Trophoblast cell (in vitro differentiated cells and primary cell): Measurements from ENCODE around the gene SPINT1.

Experiments used
- DNase-seq, 2 donors: peaks; one replicate each; pipeline ENCODE4 v3.0.0-alpha.2; 2016
- H2AFZ ChIP-seq: 2 replicates; pipeline ENCODE4 v1.6.1; 2013; ENCODE audit warnings: low read length, moderate library complexity, mild to moderate bottlenecking; ENCODE audit not compliant: insufficient read depth, poor library complexity
- H2AK5ac ChIP-seq: 2 replicates; pipeline ENCODE4 v1.6.1; 2013; ENCODE audit warnings: mild to moderate bottlenecking, low read length
- H2BK120ac ChIP-seq: 2 replicates; pipeline ENCODE4 v1.6.1; 2013; ENCODE audit warnings: low read length, mild to moderate bottlenecking, moderate library complexity; ENCODE audit not compliant: insufficient read depth, poor library complexity
- H2BK12ac ChIP-seq: 2 replicates; pipeline ENCODE4 v1.6.1; 2013; ENCODE audit warnings: mild to moderate bottlenecking, low read length, moderate library complexity
- H2BK5ac ChIP-seq: 2 replicates; pipeline ENCODE4 v1.6.1; 2013; ENCODE audit warnings: low read length, low read depth, moderate library complexity, mild to moderate bottlenecking; ENCODE audit not compliant: poor library complexity
- H3K14ac ChIP-seq: 2 replicates; pipeline ENCODE4 v1.6.1; 2013; ENCODE audit warnings: mild to moderate bottlenecking, low read length
- H3K18ac ChIP-seq: 2 replicates; pipeline ENCODE4 v1.6.1; 2013; ENCODE audit warnings: mild to moderate bottlenecking, low read length
- H3K23ac ChIP-seq: 2 replicates; pipeline ENCODE4 v1.6.1; 2013; ENCODE audit warnings: low read length
- H3K27ac ChIP-seq: 2 replicates; pipeline ENCODE4 v1.5.1; 2013; ENCODE audit warnings: low read depth, mild to moderate bottlenecking, inconsistent platforms, low read length, moderate library complexity
- H3K27me3 ChIP-seq: 2 replicates; pipeline ENCODE4 v1.6.1; 2013; ENCODE audit warnings: inconsistent platforms, mild to moderate bottlenecking, low read length, moderate library complexity; ENCODE audit not compliant: insufficient read depth
- H3K36me3 ChIP-seq, 2 experiments: 1 replicate in 1 of 2; 2 replicates in 1 of 2; pipeline ENCODE4 v1.6.1; 2013; ENCODE audit warnings: low read length in 2 of 2, mild to moderate bottlenecking in 2 of 2, moderate library complexity in 1 of 2; ENCODE audit not compliant: insufficient read depth in 2 of 2, control insufficient read depth in 1 of 2
- H3K4ac ChIP-seq: 2 replicates; pipeline ENCODE4 v1.6.1; 2013; ENCODE audit warnings: low read depth, mild to moderate bottlenecking, low read length, moderate library complexity
- H3K4me1 ChIP-seq, 2 experiments: 1 replicate in 1 of 2; 2 replicates in 1 of 2; pipeline ENCODE4 v1.6.1; 2013; ENCODE audit warnings: low read length in 2 of 2, mild to moderate bottlenecking in 2 of 2, moderate library complexity in 1 of 2; ENCODE audit not compliant: insufficient read depth in 2 of 2, control insufficient read depth in 1 of 2
- H3K4me2 ChIP-seq: 2 replicates; pipeline ENCODE4 v1.6.1; 2013; ENCODE audit warnings: inconsistent platforms, mild to moderate bottlenecking, low read length, moderate library complexity
- H3K4me3 ChIP-seq: 2 replicates; pipeline ENCODE4 v1.5.1; 2013; ENCODE audit warnings: mild to moderate bottlenecking, low read depth, low read length, inconsistent platforms
- H3K79me1 ChIP-seq: one replicate; pipeline ENCODE4 v1.6.1; 2013; ENCODE audit warnings: low read length
- H3K79me2 ChIP-seq: 2 replicates; pipeline ENCODE4 v1.6.1; 2013; ENCODE audit warnings: low read length, mild to moderate bottlenecking; ENCODE audit not compliant: control insufficient read depth, insufficient read depth, poor library complexity
- H3K9ac ChIP-seq: 2 replicates; pipeline ENCODE4 v1.6.1; 2013; ENCODE audit warnings: mild to moderate bottlenecking, low read length
- H3K9me3 ChIP-seq: 2 replicates; pipeline ENCODE4 v1.6.1; 2013; ENCODE audit warnings: low read depth, mild to moderate bottlenecking, control low read depth, inconsistent platforms, low read length; ENCODE audit not compliant: insufficient read depth
- H4K12ac ChIP-seq: 2 replicates; pipeline ENCODE4 v1.6.1; 2013; ENCODE audit warnings: low read depth, mild to moderate bottlenecking, low read length, moderate library complexity
- H4K8ac ChIP-seq: 2 replicates; pipeline ENCODE4 v1.6.1; 2013; ENCODE audit warnings: low read depth, mild to moderate bottlenecking, low read length, moderate library complexity
- H4K91ac ChIP-seq: one replicate; pipeline ENCODE4 v1.6.1; 2013; ENCODE audit warnings: low read depth, mild to moderate bottlenecking, low read length, moderate library complexity
- WGBS: extraction: QIAGEN DNeasy Blood & Tissue Kit; methylation state at CpG from one replicate; pipeline ENCODE4 v1.1.7; 2013; ENCODE audit warnings: missing lambda C conversion rate; ENCODE audit not compliant: insufficient read length, insufficient coverage; ENCODE audit errors: extremely low coverage; 5-methylcytosine and 5-hydroxymethylcytosine counted together

Gene SPINT1

DNA sequence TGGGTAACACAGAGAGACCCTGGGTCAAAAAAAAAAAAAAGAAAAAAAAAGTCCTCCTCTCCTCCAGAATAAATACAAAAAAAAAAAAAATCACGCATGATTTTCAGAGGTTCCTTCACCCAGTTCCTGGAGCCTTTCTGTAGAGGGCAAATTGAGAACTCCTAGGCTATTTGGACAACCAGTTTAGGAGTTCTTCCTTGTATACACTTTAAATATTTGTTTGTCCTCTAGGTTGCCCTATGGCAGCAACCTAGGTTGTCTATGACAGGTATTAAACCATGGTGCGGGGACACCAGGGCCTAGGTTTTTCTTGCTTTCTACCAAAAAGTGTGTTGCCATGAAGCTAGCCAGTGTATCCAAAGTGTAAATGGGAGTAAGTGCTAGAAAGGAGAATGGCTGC lies 40.8 kb upstream of the SPINT1 start:
- H3K36me3 ChIP-seq: no peaks in the 10 kb centered on the region
- H2BK5ac ChIP-seq: no peak overlapping the region
- no peak overlapping the region for H3K14ac ChIP-seq
- no peak overlapping the region for H3K4me2 ChIP-seq
- H3K4me3 ChIP-seq: no peak overlapping the region
- no peak overlapping the region for H3K4ac ChIP-seq
- no peak overlapping the region for H2AK5ac ChIP-seq
- H2AFZ ChIP-seq: no peak overlapping the region
- H4K8ac ChIP-seq: no peak overlapping the region
- H3K23ac ChIP-seq: no peak overlapping the region
- WGBS: no CpG with 5 or more reads among the region's 2 CpGs
- H4K12ac ChIP-seq: no peak overlapping the region
- no peak overlapping the region for H3K18ac ChIP-seq
- peaks cover 10% of the 10 kb centered on the region for H3K79me1 ChIP-seq
- no peak overlapping the region for H2BK120ac ChIP-seq
- no peak overlapping the region for H4K91ac ChIP-seq
- no peaks in the 10 kb centered on the region for H3K27me3 ChIP-seq
- peaks cover 3% of the 10 kb centered on the region for H3K9me3 ChIP-seq
- peaks cover 3 to 7% of the 10 kb centered on the region in 2 experiments for H3K4me1 ChIP-seq
- H2BK12ac ChIP-seq: no peak overlapping the region
- no peak overlapping the region for H3K9ac ChIP-seq
- H3K79me2 ChIP-seq: peaks cover 7% of the 10 kb centered on the region
- no peak overlapping the region for H3K27ac ChIP-seq
- DNase-seq: no peak

- Histone ChIP-seq H3K18ac (no peak overlapping the region), H3K4me2 (no peak overlapping the region), H3K14ac (no peak overlapping the region), H2BK120ac (no peak overlapping the region), H2AFZ (no peak overlapping the region), H3K27ac (no peak overlapping the region), H4K8ac (no peak overlapping the region), H3K36me3 (no peaks in the 10 kb centered on the region), H2BK5ac (no peak overlapping the region), H2AK5ac (no peak overlapping the region), H3K27me3 (no peaks in the 10 kb centered on the region), H3K9me3 (peaks cover 3% of the 10 kb centered on the region), H3K9ac (no peak overlapping the region), H4K91ac (no peak overlapping the region), H3K4ac (no peak overlapping the region), H3K79me2 (peaks cover 7% of the 10 kb centered on the region), H4K12ac (no peak overlapping the region), H2BK12ac (no peak overlapping the region), H3K23ac (no peak overlapping the region), H3K4me3 (no peak overlapping the region), H3K4me1 (peaks cover 3 to 9% of the 10 kb centered on the region in 2 experiments), H3K79me1 (peaks cover 10% of the 10 kb centered on the region)
- WGBS: no CpG with 5 or more reads among the region's 1 CpG
- DNase-seq: no peak
Observed at GRCh38 chr15:40803688-40804087, 40.2 kb upstream of the SPINT1 start.

GRCh38 chr15:40806672-40807027 lies 37.2 kb upstream of the SPINT1 start:
- H2AFZ ChIP-seq: no peak overlapping the region
- peak overlapping the region; percentile 60 for H4K12ac ChIP-seq
- peak overlapping the region; percentile 44 for H3K9ac ChIP-seq
- no peak overlapping the region for H2AK5ac ChIP-seq
- H3K23ac ChIP-seq: no peak overlapping the region
- peaks cover 7% of the 10 kb centered on the region for H3K79me2 ChIP-seq
- H3K27ac ChIP-seq: no peak overlapping the region
- H2BK12ac ChIP-seq: no peak overlapping the region
- H3K79me1 ChIP-seq: peaks cover 10% of the 10 kb centered on the region
- peaks cover 6 to 8% of the 10 kb centered on the region in 2 experiments for H3K36me3 ChIP-seq
- peaks cover 3% of the 10 kb centered on the region for H3K9me3 ChIP-seq
- H4K91ac ChIP-seq: peak overlapping the region; percentile 37
- peak overlapping the region; percentile 98 for H3K4me3 ChIP-seq
- H3K27me3 ChIP-seq: no peaks in the 10 kb centered on the region
- peak overlapping the region; percentile 30 for H3K18ac ChIP-seq
- no peak overlapping the region for H2BK120ac ChIP-seq
- peak overlapping the region; percentile 99 for H4K8ac ChIP-seq
- no CpG with 5 or more reads among the region's 2 CpGs for WGBS
- H3K4me1 ChIP-seq: peaks cover 3 to 9% of the 10 kb centered on the region in 2 experiments
- DNase-seq: no peak
- H2BK5ac ChIP-seq: no peak overlapping the region
- H3K4ac ChIP-seq: no peak overlapping the region
- H3K4me2 ChIP-seq: peak overlapping the region; percentile 64
- peak overlapping the region; percentile 26 for H3K14ac ChIP-seq

- peak within 1 kb of the TSS; percentile 98 for H3K4me3 ChIP-seq
- peak within 1 kb of the TSS; percentile 70 for H2BK120ac ChIP-seq
- peak within 1 kb of the TSS; percentile 73 for H3K4me2 ChIP-seq
- peak within 1 kb of the TSS; percentile 77 for H3K4ac ChIP-seq
- no peak within 1 kb of the TSS for H3K23ac ChIP-seq
- no peaks in the 10 kb centered on the region for H3K27me3 ChIP-seq
- H3K79me2 ChIP-seq: peaks cover 7% of the 10 kb centered on the region
- H3K9me3 ChIP-seq: peaks cover 3% of the 10 kb centered on the region
- peak; percentile 99 for DNase-seq
- peak within 1 kb of the TSS; percentile 97 for H3K18ac ChIP-seq
- peak within 1 kb of the TSS; percentile 55 for H2AK5ac ChIP-seq
- H2AFZ ChIP-seq: peak within 1 kb of the TSS; percentile 95
- H4K91ac ChIP-seq: peak within 1 kb of the TSS; percentile 96
- H4K8ac ChIP-seq: peak within 1 kb of the TSS; percentile 99
- H3K4me1 ChIP-seq: peaks cover 3 to 9% of the 10 kb centered on the region in 2 experiments
- H3K14ac ChIP-seq: peak within 1 kb of the TSS; percentile 96
- H3K27ac ChIP-seq: peak within 1 kb of the TSS; percentile 77
- no CpG with 5 or more reads among the region's 64 CpGs for WGBS
- H3K9ac ChIP-seq: peak within 1 kb of the TSS; percentile 88
- peak within 1 kb of the TSS; percentile 28 for H2BK12ac ChIP-seq
- H3K79me1 ChIP-seq: peaks cover 10% of the 10 kb centered on the region
- H3K36me3 ChIP-seq: peaks cover 6 to 8% of the 10 kb centered on the region in 2 experiments
- H2BK5ac ChIP-seq: peak within 1 kb of the TSS; percentile 81
- peak within 1 kb of the TSS; percentile 96 for H4K12ac ChIP-seq
Observed at GRCh38 chr15:40807028-40807887, 36.6 kb upstream of the SPINT1 start, which contains the start of the genes DNAJC17 and ZFYVE19. DNAJC17 (minus strand) TSS chr15:40807473; CDS start chr15:40807446, 27 bp downstream. ZFYVE19 (plus strand) TSS chr15:40807089; CDS start chr15:40807590, 501 bp downstream.
